NCI-H460 (cell line): Measurements from ENCODE around the gene ACKR3. TPM values are rescaled to one million over a fixed set of nuclear protein-coding genes. Genes with fewer than 3 reads are reported as not detected.

Experiments used
- DNase-seq: peaks from one replicate; pipeline ENCODE4 v3.0.0-alpha.2; 2016; ENCODE audit warnings: low read depth; ENCODE audit errors: extremely low read depth
- total RNA-seq: library from RNA; depleted of rRNA; stranded (reverse); fragments of >200 nt; shearing (Covaris generic); gene quantifications from 2 replicates; pipeline ENCODE4 v1.2.3, GENCODE V29; 2014

The ACKR3 gene
- total RNA-seq, 1 experiment from 2014 or later, result 0.07 TPM

DNA sequence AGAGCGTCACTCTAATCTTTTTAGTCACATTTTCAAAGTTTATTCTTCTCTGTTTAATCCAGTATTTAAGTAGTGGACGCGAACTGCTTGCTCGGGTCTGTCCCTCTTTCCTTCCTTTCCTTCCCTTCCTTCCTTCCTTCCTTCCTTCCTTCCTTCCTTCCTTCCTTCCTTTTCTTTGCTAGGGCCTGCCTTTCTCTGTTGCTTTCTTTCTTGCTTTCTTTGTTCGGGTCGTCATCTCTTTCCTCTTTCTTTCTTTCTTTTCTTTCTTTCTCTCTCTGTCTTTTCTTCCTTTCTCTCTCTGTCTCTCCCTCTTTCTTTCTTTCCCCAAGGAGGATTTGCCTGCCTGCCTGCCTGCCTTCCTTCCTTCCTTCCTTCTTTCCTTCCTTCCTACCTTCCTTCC is 3.0 kb upstream of the ACKR3 start:
- DNase-seq, result no peak

GRCh38 chr2:236568068-236568921 is 1.3 kb upstream of the ACKR3 start:
- DNase-seq, result no peak

- no peak for DNase-seq
These were observed 578 bp upstream of the ACKR3 start for GRCh38 chr2:236568922-236569572.

DNA sequence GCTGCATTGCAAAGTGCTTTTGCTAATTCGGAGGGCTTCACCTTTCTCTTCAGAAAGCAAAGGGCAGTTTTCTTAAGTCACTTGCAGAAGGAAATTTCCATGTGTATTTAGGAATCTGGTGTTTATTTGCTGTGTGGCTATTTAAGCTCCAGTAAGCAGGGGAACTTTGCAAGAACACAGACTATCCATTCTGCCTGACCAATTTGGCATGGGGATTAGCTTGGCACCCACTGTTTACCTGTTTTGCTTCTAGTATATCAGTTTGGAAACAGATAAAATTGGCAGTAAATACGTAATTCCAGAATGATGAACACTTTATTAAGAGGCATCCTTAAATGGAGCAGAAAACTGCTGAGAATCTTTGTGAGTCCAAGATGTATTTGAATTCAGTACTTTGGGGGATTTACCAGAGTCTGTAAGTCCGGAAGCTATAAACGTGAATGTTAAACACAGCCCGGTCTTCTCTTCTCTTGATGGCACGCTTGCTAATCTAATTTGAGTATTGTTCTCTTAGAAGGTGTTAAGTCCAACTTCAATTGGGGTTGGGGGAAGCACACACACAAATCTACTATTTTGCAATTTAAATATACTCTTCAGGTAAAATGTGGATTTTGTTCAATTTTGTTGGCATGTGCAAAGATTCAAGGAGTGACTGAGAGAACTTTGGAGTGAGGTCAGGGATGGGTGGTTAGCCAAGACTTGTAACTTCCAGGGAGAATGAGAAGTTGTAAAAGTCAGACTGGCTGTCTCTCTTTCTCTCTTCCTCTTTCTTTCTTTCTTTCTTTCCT is 650 bp downstream of the ACKR3 start:
- DNase-seq, result no peak

DNA sequence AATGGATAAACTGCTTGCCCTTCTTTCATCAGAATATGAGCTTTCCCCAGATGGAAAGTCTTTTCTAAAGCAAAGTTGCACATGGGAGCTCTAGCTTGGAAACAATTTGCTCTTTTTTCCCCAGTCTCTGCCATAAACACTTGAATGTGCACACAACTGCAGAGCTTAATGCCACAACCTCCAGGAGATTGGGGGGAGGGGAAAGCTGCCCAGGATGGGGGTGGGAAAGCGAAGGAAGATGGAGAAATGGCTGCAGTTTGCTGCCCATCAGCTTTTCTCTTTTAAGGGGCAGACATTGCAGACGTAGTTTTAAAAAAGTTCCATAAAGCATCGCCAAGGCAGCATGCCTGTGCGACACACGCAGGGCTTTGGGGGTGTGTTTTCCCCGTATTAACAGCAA is 1.5 kb downstream of the ACKR3 start:
- no peak for DNase-seq

DNA sequence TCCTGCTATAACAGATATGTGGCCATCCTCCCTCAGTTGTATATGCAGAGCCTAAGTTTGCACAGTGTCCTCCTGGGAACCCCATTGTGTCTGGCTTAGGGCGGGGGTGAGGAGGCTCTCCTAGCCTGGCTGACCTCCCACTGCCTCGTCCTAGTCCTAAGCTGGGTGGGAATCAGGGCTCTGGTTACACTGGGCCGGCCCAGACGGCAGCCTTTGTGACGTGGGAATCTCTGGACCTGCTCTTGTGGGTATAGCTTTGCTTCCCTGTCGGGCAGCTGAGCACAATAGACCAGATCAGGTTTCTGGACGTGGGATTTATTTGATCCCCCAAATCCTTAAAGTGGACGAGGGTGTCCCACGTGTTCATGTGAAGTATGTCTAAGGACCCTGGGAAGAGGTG is 2.9 kb downstream of the ACKR3 start:
- no peak for DNase-seq

- DNase-seq, result no peak
These were observed 3.7 kb downstream of the ACKR3 start for GRCh38 chr2:236573066-236573929.

DNA sequence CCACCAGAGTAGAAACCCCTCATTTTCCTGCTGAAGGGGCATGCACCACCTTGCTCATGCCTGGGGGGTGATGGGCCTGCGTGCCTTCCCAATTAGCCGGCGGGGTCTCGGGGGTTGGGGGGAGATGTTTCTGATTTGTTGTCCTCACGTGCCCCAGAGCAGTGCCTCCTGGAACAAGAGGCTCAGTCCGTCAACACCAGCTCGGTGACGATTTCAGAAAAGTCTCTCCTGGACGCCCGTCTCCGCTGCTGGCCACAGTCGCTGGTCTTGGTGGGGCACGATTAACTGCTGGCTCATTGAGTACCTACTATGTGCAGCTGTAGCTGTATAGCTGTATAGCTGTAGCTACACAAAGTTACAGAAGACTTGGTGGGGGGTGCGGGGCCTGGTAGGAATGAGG is 4.4 kb downstream of the ACKR3 start:
- no peak for DNase-seq

GRCh38 chr2:236574424-236575145 is 5.0 kb downstream of the ACKR3 start:
- no peak for DNase-seq

DNA sequence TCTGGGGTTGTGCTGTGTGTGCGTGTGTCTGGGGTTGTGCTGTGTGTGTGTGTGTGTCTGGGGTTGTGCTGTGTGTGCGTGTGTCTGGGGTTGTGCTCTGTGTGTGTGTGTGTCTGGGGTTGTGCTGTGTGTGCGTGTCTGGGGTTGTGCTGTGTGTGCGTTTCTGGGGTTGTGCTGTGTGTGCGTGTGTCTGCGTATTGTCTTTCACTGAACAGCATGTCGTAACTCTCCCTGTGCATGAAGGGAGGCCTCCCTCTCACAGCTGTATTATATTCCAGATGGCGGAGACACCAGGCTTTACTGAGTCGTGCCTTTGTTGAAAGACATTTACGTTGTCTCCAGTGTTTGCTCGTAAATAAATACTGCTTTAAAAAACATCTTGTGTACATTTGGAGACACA is 5.9 kb downstream of the ACKR3 start:
- DNase-seq, result no peak

GRCh38 chr2:236576087-236576486 is 6.5 kb downstream of the ACKR3 start:
- DNase-seq, result no peak

DNA sequence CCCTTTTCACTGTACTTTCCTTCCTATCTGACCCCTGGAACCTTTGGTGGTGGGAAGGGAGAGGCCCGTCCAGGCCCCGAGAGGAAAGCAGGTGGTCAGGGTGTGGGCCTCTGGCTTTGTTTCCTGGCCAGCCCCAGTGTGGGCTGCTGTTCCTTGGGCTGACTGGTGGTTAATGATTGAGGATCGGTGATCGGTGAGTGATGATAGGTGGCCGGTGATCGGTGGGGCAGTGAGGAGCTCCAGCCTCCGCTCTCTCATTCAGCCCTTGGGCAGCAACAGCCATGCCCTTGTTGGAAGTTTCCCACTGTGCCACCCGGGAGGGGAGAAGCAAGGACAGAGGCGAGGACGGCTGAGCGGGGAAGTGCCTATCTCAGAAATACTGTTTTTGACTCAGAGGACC is 7.3 kb downstream of the ACKR3 start:
- no peak for DNase-seq

- DNase-seq, result no peak
These were observed 8.1 kb downstream of the ACKR3 start for GRCh38 chr2:236577481-236578410.

DNA sequence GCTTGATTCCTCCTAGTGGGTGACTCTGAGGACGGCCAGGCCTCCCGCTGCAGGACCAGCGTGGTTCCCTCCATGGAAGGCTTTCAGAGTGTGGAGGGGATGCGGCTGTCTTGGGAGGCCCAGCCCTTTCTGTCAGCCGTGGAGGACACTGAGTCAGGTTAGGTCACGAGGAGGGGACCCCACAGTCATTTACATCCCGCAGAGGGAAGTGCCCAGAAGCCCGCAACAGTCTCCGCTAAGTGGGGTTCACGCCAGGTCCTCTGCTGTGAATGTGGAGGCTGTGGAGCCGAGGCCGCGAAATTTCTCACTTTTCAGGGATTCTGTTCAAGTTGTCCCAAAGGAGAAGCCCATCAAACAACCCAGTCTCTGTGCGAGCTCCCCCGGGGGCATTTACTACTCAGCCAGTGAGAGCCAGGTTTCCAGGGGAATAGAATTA is 8.8 kb downstream of the ACKR3 start:
- DNase-seq, result no peak

DNA sequence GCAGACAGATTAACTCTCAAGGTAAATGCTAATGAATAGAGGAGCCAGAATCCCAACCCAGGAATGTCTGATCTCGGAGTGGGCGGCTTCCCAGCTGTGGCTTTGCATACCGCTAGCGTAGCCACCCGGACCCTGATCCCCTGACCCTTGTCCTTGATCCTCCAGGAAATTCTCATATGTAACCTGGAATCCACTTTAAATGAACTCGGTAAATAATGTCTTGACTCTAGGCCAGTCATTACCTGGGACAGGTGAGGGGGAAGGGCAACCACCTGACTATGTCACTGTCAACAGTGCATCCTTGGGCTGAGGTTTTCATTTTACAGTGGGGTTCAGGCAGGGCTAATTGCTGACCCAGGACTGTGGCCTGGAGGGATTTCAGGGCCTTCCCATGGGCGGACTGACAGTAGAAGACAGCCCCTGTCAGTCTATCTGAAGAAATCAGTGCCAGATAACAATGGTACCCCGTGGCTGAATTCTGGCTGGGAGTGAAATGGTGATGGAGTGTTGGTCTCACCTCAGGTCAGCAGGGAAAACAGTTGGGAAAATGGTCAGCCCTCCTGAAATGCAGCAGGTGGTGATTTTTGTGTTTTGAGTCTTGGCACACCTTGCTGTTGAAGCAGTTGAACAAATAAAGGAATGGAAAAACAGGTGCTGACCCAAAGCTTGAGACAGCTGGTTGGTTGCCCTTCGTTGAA is 9.6 kb downstream of the ACKR3 start:
- DNase-seq, result no peak

DNA sequence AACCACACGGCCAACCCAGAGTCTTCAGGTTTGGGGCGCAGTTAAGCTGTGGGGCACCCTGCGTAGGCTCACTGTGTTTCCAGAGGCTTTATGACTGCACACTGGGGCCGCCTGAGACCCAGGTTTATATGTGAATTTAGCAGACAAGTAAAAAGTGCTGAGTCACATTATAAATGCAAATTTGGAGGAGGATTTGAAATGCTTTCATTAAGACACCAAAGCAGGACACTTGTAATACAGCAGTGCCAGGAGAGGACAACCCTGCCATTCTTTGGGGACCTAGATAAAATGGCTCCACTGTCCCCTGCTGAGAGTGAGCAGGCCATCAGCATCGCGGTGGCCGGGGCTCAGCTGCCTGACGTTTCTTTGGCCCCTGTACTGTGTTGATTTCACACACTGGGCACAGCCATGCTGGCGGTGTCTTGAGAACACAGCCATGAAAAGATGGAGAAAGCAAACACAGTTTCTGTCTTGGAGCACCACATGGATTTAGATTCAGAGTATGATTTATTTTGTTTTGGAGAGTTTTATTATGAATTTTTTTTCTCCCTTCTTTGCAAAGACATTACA is 10.2 kb downstream of the ACKR3 start:
- no peak for DNase-seq

GRCh38 chr2:236580746-236581355 is 11.2 kb downstream of the ACKR3 start:
- no peak for DNase-seq
